H1 (cell line): ENCODE measurements around the gene NRXN3. TPM values are rescaled to one million over a fixed set of nuclear protein-coding genes. Genes with fewer than 3 reads are reported as not detected.

Experiments used
- CTCF ChIA-PET: fragments of 300-600 bp; sonication (Branson Sonifier 250); formaldehyde crosslinking; loops from one replicate; lab custom pipeline; 2021; ENCODE audit not compliant: partially characterized antibody; lab: Charles Lee
- POLR2A ChIA-PET: fragments of 300-600 bp; sonication (Branson Sonifier 250); formaldehyde crosslinking; loops from one replicate; lab custom pipeline; 2021; ENCODE audit warnings: inconsistent platforms; ENCODE audit not compliant: partially characterized antibody; lab: Charles Lee
- DNase-seq, 2 experiments: peaks; one replicate each; pipeline versions ENCODE4 v3.0.0 to v3.0.0-alpha.2; 2010 to 2022; ENCODE audit warnings: low spot score in 2 of 2, low read depth in 1 of 2, mixed read lengths in 1 of 2
- FAIRE-seq: peaks from 2 replicates; lab custom pipeline; 2011; peaks lifted over from hg19 to GRCh38; lab: Jason Lieb, UNC
- H2AFZ ChIP-seq: 2 replicates; pipeline ENCODE4 v1.8.1; 2012; ENCODE audit warnings: low read length, inconsistent platforms
- H2AK5ac ChIP-seq: 2 replicates; pipeline ENCODE4 v1.6.1; 2013; ENCODE audit warnings: low read depth, low read length
- H2BK120ac ChIP-seq: replicated peaks from 2 replicates; pipeline ENCODE3; 2013; ENCODE audit warnings: low read depth, low read length, inconsistent platforms
- H2BK12ac ChIP-seq: 2 replicates; pipeline ENCODE4 v1.6.1; 2013; ENCODE audit warnings: low read depth, low read length
- H2BK15ac ChIP-seq: 2 replicates; pipeline ENCODE4 v1.6.1; 2013; ENCODE audit warnings: low read length
- H2BK20ac ChIP-seq: 2 replicates; pipeline ENCODE4 v1.6.1; 2013; ENCODE audit warnings: low read length
- H2BK5ac ChIP-seq: 2 replicates; pipeline ENCODE4 v1.6.1; 2013; ENCODE audit warnings: low read depth, low read length
- H3K14ac ChIP-seq: 2 replicates; pipeline ENCODE4 v1.6.1; 2013; ENCODE audit warnings: inconsistent platforms; ENCODE audit not compliant: insufficient read length
- H3K18ac ChIP-seq: 2 replicates; pipeline ENCODE4 v1.6.1; 2013; ENCODE audit warnings: low read length; ENCODE audit errors: extremely low read depth
- H3K23ac ChIP-seq: 2 replicates; pipeline ENCODE4 v1.6.1; 2013; ENCODE audit warnings: inconsistent platforms; ENCODE audit not compliant: insufficient read length
- H3K23me2 ChIP-seq: 2 replicates; pipeline ENCODE4 v1.6.1; 2013; ENCODE audit warnings: low read depth, low read length
- H3K27ac ChIP-seq: 2 replicates; pipeline ENCODE4 v1.6.1; 2011; ENCODE audit warnings: low read depth, low read length, inconsistent platforms
- H3K27me3 ChIP-seq, 4 experiments: replicated peaks in 1 of 4; 1 replicate in 1 of 4; 2 replicates in 3 of 4; pipeline versions ENCODE4 v1.6.1 to v1.8.1; 2011 to 2013; ENCODE audit warnings: low read length in 3 of 4, mild to moderate bottlenecking in 3 of 4, inconsistent platforms in 2 of 4, mixed read lengths in 2 of 4, moderate library complexity in 1 of 4; ENCODE audit not compliant: control insufficient read depth in 3 of 4, insufficient read depth in 3 of 4; ENCODE audit errors: extremely low read depth in 1 of 4
- H3K36me3 ChIP-seq, 4 experiments: 2 replicates each; pipeline versions ENCODE4 v1.6.1 to v1.8.1; 2011 to 2013; ENCODE audit warnings: mild to moderate bottlenecking in 4 of 4, low read length in 3 of 4, moderate library complexity in 2 of 4, control low read depth in 1 of 4, inconsistent platforms in 1 of 4; ENCODE audit not compliant: insufficient read depth in 4 of 4, control insufficient read depth in 2 of 4
- H3K4ac ChIP-seq: replicated peaks from 2 replicates; pipeline ENCODE3; 2013; ENCODE audit warnings: low read length, low read depth, mixed read lengths, inconsistent platforms; ENCODE audit not compliant: insufficient read length
- H3K4me1 ChIP-seq, 4 experiments: replicated peaks in 1 of 4; 1 replicate in 1 of 4; 2 replicates in 3 of 4; pipeline versions ENCODE4 v1.6.1 to v1.8.1; 2011 to 2013; ENCODE audit warnings: low read length in 3 of 4, inconsistent platforms in 2 of 4, mixed read lengths in 1 of 4; ENCODE audit not compliant: insufficient read depth in 4 of 4, control insufficient read depth in 3 of 4
- H3K4me2 ChIP-seq, 2 experiments: 2 replicates each; pipeline versions ENCODE4 v1.6.1 to v1.8.1; 2011 to 2013; ENCODE audit warnings: low read depth in 2 of 2, low read length in 2 of 2, control low read depth in 1 of 2, inconsistent platforms in 1 of 2, mild to moderate bottlenecking in 1 of 2; ENCODE audit not compliant: insufficient read depth in 1 of 2
- H3K4me3 ChIP-seq, 4 experiments: fragments of 200-600, 300-600 bp in 1 of 4; sonication (generic), shearing (Covaris generic), sonication (Bioruptor Twin) in 1 of 4; 2 replicates each; pipeline versions ENCODE4 v1.5.1 to v1.8.1; 2011 to 2016; ENCODE audit warnings: low read length in 4 of 4, low read depth in 3 of 4, control low read depth in 2 of 4, inconsistent platforms in 2 of 4, mild to moderate bottlenecking in 2 of 4, mixed read lengths in 1 of 4, moderate library complexity in 1 of 4; ENCODE audit not compliant: insufficient read depth in 2 of 4; ENCODE audit errors: extremely low read depth in 1 of 4
- H3K56ac ChIP-seq: replicated peaks from 2 replicates; pipeline ENCODE3; 2013; ENCODE audit warnings: low read depth, mild to moderate bottlenecking, mixed read lengths, low read length, inconsistent platforms; ENCODE audit not compliant: insufficient read length
- H3K79me1 ChIP-seq: 2 replicates; pipeline ENCODE4 v1.6.1; 2013; ENCODE audit warnings: low read depth, low read length, control low read depth
- H3K79me2 ChIP-seq, 2 experiments: 2 replicates each; pipeline versions ENCODE4 v1.6.1 to v1.8.1; 2012 to 2013; ENCODE audit warnings: low read length in 2 of 2, mild to moderate bottlenecking in 2 of 2, inconsistent platforms in 1 of 2; ENCODE audit not compliant: insufficient read depth in 2 of 2, control insufficient read depth in 1 of 2
- H3K9ac ChIP-seq, 4 experiments: replicated peaks in 1 of 4; 1 replicate in 1 of 4; 2 replicates in 3 of 4; pipeline versions ENCODE4 v1.6.1 to v1.8.1; 2011 to 2013; ENCODE audit warnings: low read depth in 3 of 4, low read length in 3 of 4, control low read depth in 2 of 4, mild to moderate bottlenecking in 2 of 4, moderate library complexity in 2 of 4, inconsistent platforms in 1 of 4; ENCODE audit errors: extremely low read depth in 1 of 4
- H3K9me3 ChIP-seq, 2 experiments: 2 replicates each; pipeline versions ENCODE4 v1.6.1 to v1.8.1; 2012 to 2013; ENCODE audit warnings: mild to moderate bottlenecking in 2 of 2, moderate library complexity in 2 of 2, control low read depth in 1 of 2, inconsistent platforms in 1 of 2, low read depth in 1 of 2, low read length in 1 of 2, mixed read lengths in 1 of 2; ENCODE audit not compliant: insufficient read depth in 2 of 2
- H4K20me1 ChIP-seq, 2 experiments: replicated peaks in 1 of 2; 2 replicates each; pipeline versions ENCODE3 to v1.8.1; 2011 to 2013; ENCODE audit warnings: inconsistent platforms in 2 of 2, low read length in 2 of 2, mild to moderate bottlenecking in 1 of 2; ENCODE audit not compliant: insufficient read depth in 2 of 2, control insufficient read depth in 1 of 2
- H4K5ac ChIP-seq: 2 replicates; pipeline ENCODE4 v1.6.1; 2013; ENCODE audit warnings: low read length, low read depth, mixed read lengths, inconsistent platforms; ENCODE audit not compliant: insufficient read length
- H4K8ac ChIP-seq: 2 replicates; pipeline ENCODE4 v1.8.0; 2013; ENCODE audit warnings: mild to moderate bottlenecking, moderate library complexity, low read length, inconsistent platforms; ENCODE audit not compliant: insufficient read depth; ENCODE audit errors: extremely low read depth
- H4K91ac ChIP-seq: replicated peaks from 2 replicates; pipeline ENCODE3; 2013; ENCODE audit warnings: low read length, mixed read lengths, inconsistent platforms; ENCODE audit not compliant: insufficient read length
- GTF2F1 ChIP-seq: IDR thresholded peaks from 2 replicates; pipeline ENCODE4 v1.6.1; 2012; ENCODE audit warnings: low read depth, low read length, improper control_type of control experiment, borderline replicate concordance
- SAP30 ChIP-seq: fragments of 300-600 bp; sonication (generic); IDR thresholded peaks from 2 replicates; pipeline ENCODE4 v1.7.1; 2012; ENCODE audit warnings: low read length, moderate library complexity, mild to moderate bottlenecking, inconsistent platforms; ENCODE audit not compliant: insufficient read depth, insufficient replicate concordance
- SIN3A ChIP-seq, 2 experiments: IDR thresholded peaks in 1 of 2; conservative IDR thresholded peaks in 1 of 2; 2 replicates each; pipeline ENCODE4 v1.6.1; 2011 to 2012; ENCODE audit warnings: low read length in 2 of 2, improper control_type of control experiment in 1 of 2, low read depth in 1 of 2, mild to moderate bottlenecking in 1 of 2
- YY1 ChIP-seq: IDR thresholded peaks from 2 replicates; pipeline ENCODE4 v1.6.1; 2011; ENCODE audit warnings: low read depth, mild to moderate bottlenecking, low read length
- WGBS, 2 experiments: shearing (Covaris generic) in 1 of 2; methylation state at CpG; one replicate each; pipeline versions ENCODE4 v1.1.6 to v1.1.7; 2013 to 2015; ENCODE audit warnings: low lambda C conversion rate in 2 of 2, mixed read lengths in 2 of 2, inconsistent platforms in 1 of 2, low coverage in 1 of 2, missing lambda C conversion rate in 1 of 2; ENCODE audit not compliant: insufficient replicate concordance in 2 of 2, insufficient coverage in 1 of 2, insufficient read length in 1 of 2; ENCODE audit errors: extremely low coverage in 1 of 2, missing lambda C conversion rate in 1 of 2; 5-methylcytosine and 5-hydroxymethylcytosine counted together
- polyA plus RNA-seq, 7 experiments: library from polyadenylated mRNA; depleted of rRNA in 3 of 7; stranded (reverse) in 5 of 7; unstranded in 2 of 7; fragments of >200 nt in 5 of 7; fragments of 200-250 nt in 2 of 7; gene quantifications; 1 replicate in 5 of 7; 2 replicates in 1 of 7; 4 replicates in 1 of 7; pipeline versions ENCODE4 v1.2.1 to v1.2.3, GENCODE V29; 2011 to 2013; ENCODE audit warnings: missing spikeins in 2 of 7, mixed read lengths in 2 of 7
- total RNA-seq: library from RNA; stranded (reverse); fragmentation: NEBNext Ultra II Directional; extraction: Animal tissue kit (Norgen Biotek cat#: 25700); gene quantifications from 2 replicates; pipeline ENCODE4 v1.2.1, GENCODE V29; 2021
- TF ChIP-seq, protein P1 (sequence below), 3 experiments: IDR thresholded peaks; 1 replicate in 2 of 3; 2 replicates in 1 of 3; pipeline versions ENCODE4 v1.5.1 to v1.6.1; 2011; ENCODE audit warnings: low read length in 3 of 3, mild to moderate bottlenecking in 3 of 3, inconsistent platforms in 2 of 3, low read depth in 1 of 3, moderate library complexity in 1 of 3; ENCODE audit not compliant: insufficient read depth in 1 of 3; ENCODE audit errors: control extremely low read depth in 1 of 3

Gene NRXN3
- total and polyA plus RNA-seq, 2 of the 8 experiments (the other 6 are each of a cell fraction or from before 2014, with no cell fraction given): 2.6 to 4.1 TPM

DNA sequence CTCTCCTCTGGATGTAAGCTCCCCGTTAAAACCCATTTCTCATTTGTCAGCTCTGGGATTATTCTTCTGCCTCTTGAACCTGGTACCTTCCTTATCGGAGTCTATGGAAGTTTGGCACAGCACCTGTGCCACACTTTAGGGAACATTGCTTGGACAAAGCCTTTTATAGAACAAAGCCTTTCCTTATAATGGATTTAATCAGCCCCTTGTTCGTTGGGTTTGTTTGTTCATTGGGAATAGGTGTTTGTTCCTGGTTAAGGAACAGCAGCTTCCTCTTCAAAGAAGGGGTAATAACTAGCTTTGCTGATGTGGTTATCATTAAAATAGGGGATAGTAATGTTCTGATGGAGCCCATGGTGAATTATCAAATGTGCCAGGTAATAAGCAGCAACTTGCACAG lies 70.4 kb downstream of the NRXN3 start:
- Histone ChIP-seq H3K18ac (no peak overlapping the region), H2AK5ac (no peak overlapping the region), H3K79me1 (no peaks in the 10 kb centered on the region), H3K4ac (no peak overlapping the region), H3K9ac (no peak overlapping the region), H3K27me3 (no peaks in the 10 kb centered on the region), H2BK5ac (no peak overlapping the region), H2BK20ac (no peak overlapping the region), H4K5ac (no peak overlapping the region), H2BK12ac (no peak overlapping the region), H3K36me3 (no peaks in the 10 kb centered on the region), H3K4me3 (no peak overlapping the region), H2BK15ac (no peak overlapping the region), H2BK120ac (no peak overlapping the region), H3K27ac (no peak overlapping the region), H4K91ac (no peak overlapping the region), H3K14ac (no peak overlapping the region), H3K56ac (no peak overlapping the region), H4K8ac (no peak overlapping the region), H3K9me3 (no peaks in the 10 kb centered on the region), H2AFZ (no peak overlapping the region), H3K23me2 (no peaks in the 10 kb centered on the region), H3K23ac (no peak overlapping the region), H3K4me1 (no peaks in the 10 kb centered on the region), H3K4me2 (no peak overlapping the region), H3K79me2 (no peaks in the 10 kb centered on the region), H4K20me1 (no peaks in the 10 kb centered on the region)
- ChIA-PET POLR2A (no interaction called here), CTCF (interaction anchor here (0.6 to 1.4 kb wide), 2 partner anchors 9 to 572 kb away, joined by 3 read pairs; no protein-coding TSS in a partner anchor)
- DNase-seq (no peak), FAIRE-seq (no peak)
- WGBS, 2 experiments: 93% methylated on average over 3 of the region's 3 CpGs; no CpG with 5 or more reads in 1 of the 2 experiments
- TF ChIP-seq GTF2F1: no peak
- no peak for TF ChIP-seq SIN3A (conservative IDR thresholded peaks at IDR 0.05 in 1 of 2, IDR thresholded peaks at IDR 0.05 in 1 of 2; ENCODE audit: low read depth in 1 of 2, low read length in 2 of 2)
- TF ChIP-seq, protein P1, sequence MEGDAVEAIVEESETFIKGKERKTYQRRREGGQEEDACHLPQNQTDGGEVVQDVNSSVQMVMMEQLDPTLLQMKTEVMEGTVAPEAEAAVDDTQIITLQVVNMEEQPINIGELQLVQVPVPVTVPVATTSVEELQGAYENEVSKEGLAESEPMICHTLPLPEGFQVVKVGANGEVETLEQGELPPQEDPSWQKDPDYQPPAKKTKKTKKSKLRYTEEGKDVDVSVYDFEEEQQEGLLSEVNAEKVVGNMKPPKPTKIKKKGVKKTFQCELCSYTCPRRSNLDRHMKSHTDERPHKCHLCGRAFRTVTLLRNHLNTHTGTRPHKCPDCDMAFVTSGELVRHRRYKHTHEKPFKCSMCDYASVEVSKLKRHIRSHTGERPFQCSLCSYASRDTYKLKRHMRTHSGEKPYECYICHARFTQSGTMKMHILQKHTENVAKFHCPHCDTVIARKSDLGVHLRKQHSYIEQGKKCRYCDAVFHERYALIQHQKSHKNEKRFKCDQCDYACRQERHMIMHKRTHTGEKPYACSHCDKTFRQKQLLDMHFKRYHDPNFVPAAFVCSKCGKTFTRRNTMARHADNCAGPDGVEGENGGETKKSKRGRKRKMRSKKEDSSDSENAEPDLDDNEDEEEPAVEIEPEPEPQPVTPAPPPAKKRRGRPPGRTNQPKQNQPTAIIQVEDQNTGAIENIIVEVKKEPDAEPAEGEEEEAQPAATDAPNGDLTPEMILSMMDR (IDR thresholded peaks at IDR 0.05; ENCODE audit: control extremely low read depth in 1 of 3, insufficient read depth in 1 of 3, low read depth in 1 of 3, low read length in 3 of 3): no peak
- TF ChIP-seq YY1: no peak
- no peak for TF ChIP-seq SAP30
